Measurements from ENCODE around the gene APOA5. TPM values are rescaled to one million over a fixed set of nuclear protein-coding genes. Genes with fewer than 3 reads are reported as not detected.
A peak's percentile ranks its signal among the peaks of the same experiment; 100 is the strongest.

APOA5 gene
- total and polyA plus RNA-seq, 2 of the 13 experiments (the other 11 are each of a cell fraction or from before 2014, with no cell fraction given): 44.0 to 49.1 TPM

DNA sequence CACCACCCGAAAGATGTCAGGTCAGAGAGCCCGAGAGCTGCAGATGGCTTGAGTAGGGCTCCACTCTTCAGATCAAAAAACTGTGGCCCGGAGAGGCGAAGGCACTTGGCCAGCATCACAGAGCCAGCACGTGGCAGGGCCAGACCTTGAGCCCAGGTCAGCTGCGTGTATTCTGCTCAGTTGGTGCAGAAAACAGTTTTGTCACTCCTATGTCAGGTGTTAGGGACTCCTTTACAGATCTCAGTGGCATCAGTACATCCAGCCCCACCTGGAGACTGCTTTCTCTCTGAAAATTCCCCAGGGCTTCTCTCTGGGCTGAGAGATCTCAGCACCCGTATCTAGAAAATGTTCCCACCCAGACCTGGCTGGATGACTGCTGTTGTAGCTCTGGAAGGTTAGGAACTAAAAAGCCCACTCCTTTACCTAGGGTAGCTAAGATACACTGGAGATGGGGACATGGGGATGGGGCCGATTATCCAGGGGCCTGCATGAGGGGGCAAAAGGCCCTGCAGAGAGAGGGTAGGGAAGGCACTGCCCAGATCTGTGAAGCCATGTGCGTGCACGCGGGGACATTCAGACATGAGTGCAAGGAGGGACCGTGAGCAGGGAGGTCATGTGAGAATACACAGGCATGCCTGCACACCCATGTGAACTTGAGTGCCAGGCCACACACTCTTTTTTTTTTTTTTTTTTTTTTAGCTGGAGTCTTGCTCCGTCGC, 42.3 kb upstream of the APOA5 start (continued):
- peak; percentile 64; the same call in 1 of the 2 replicates for TF ChIP-seq MEIS2 (CRISPR knock-in tag; IDR thresholded peaks at IDR 0.05)
- 0 out of 2 replicates have a peak, but pooled peaks have one; percentile 13 for TF ChIP-seq ZNF652 (CRISPR knock-in tag; IDR thresholded peaks at IDR 0.05; ENCODE audit: borderline replicate concordance, low read depth)
- TF ChIP-seq AHR (CRISPR knock-in tag; IDR thresholded peaks at IDR 0.05): no peak
- no peak for TF ChIP-seq ZNF160 (CRISPR knock-in tag; IDR thresholded peaks at IDR 0.05)
- peak; percentile 44; the same call in 1 of the 2 replicates for TF ChIP-seq ZNF205 (CRISPR knock-in tag; IDR thresholded peaks at IDR 0.05)
- TF ChIP-seq ZNF12 (CRISPR knock-in tag; IDR thresholded peaks at IDR 0.05): no peak
- TF ChIP-seq, protein P1, sequence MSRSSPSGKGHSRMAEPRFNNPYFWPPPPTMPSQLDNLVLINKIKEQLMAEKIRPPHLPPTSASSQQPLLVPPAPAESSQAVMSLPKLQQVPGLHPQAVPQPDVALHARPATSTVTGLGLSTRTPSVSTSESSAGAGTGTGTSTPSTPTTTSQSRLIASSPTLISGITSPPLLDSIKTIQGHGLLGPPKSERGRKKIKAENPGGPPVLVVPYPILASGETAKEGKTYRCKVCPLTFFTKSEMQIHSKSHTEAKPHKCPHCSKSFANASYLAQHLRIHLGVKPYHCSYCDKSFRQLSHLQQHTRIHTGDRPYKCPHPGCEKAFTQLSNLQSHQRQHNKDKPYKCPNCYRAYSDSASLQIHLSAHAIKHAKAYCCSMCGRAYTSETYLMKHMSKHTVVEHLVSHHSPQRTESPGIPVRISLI (CRISPR knock-in tag; IDR thresholded peaks at IDR 0.05; ENCODE audit: borderline replicate concordance): peak; percentile 93
- TF ChIP-seq XBP1 (CRISPR knock-in tag; IDR thresholded peaks at IDR 0.05): no peak
- TF ChIP-seq, protein P2, sequence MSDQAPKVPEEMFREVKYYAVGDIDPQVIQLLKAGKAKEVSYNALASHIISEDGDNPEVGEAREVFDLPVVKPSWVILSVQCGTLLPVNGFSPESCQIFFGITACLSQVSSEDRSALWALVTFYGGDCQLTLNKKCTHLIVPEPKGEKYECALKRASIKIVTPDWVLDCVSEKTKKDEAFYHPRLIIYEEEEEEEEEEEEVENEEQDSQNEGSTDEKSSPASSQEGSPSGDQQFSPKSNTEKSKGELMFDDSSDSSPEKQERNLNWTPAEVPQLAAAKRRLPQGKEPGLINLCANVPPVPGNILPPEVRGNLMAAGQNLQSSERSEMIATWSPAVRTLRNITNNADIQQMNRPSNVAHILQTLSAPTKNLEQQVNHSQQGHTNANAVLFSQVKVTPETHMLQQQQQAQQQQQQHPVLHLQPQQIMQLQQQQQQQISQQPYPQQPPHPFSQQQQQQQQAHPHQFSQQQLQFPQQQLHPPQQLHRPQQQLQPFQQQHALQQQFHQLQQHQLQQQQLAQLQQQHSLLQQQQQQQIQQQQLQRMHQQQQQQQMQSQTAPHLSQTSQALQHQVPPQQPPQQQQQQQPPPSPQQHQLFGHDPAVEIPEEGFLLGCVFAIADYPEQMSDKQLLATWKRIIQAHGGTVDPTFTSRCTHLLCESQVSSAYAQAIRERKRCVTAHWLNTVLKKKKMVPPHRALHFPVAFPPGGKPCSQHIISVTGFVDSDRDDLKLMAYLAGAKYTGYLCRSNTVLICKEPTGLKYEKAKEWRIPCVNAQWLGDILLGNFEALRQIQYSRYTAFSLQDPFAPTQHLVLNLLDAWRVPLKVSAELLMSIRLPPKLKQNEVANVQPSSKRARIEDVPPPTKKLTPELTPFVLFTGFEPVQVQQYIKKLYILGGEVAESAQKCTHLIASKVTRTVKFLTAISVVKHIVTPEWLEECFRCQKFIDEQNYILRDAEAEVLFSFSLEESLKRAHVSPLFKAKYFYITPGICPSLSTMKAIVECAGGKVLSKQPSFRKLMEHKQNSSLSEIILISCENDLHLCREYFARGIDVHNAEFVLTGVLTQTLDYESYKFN (CRISPR knock-in tag; conservative IDR thresholded peaks at IDR 0.05): no peak; the same call in 1 of the 2 replicates
- TF ChIP-seq, protein P3, sequence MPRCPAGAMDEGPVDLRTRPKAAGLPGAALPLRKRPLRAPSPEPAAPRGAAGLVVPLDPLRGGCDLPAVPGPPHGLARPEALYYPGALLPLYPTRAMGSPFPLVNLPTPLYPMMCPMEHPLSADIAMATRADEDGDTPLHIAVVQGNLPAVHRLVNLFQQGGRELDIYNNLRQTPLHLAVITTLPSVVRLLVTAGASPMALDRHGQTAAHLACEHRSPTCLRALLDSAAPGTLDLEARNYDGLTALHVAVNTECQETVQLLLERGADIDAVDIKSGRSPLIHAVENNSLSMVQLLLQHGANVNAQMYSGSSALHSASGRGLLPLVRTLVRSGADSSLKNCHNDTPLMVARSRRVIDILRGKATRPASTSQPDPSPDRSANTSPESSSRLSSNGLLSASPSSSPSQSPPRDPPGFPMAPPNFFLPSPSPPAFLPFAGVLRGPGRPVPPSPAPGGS (CRISPR knock-in tag; IDR thresholded peaks at IDR 0.05): no peak
- TF ChIP-seq REPIN1 (CRISPR knock-in tag; IDR thresholded peaks at IDR 0.05; ENCODE audit: borderline replicate concordance, low read depth): peak; percentile 43
- no peak for TF ChIP-seq NFE2 (CRISPR knock-in tag; IDR thresholded peaks at IDR 0.05)
- TF ChIP-seq FOXC1 (CRISPR knock-in tag; IDR thresholded peaks at IDR 0.05; ENCODE audit: borderline replicate concordance): peak; percentile 47; the same call in 1 of the 2 replicates
- no peak for TF ChIP-seq ZNF484 (CRISPR knock-in tag; IDR thresholded peaks at IDR 0.05; ENCODE audit: borderline replicate concordance, low read depth)
- no peak for TF ChIP-seq SRSF9 (IDR thresholded peaks at IDR 0.05; ENCODE audit: borderline replicate concordance, insufficient read depth, low read depth, low read length, poor library complexity, severe bottlenecking)
- TF ChIP-seq HMG20B (CRISPR knock-in tag; conservative IDR thresholded peaks at IDR 0.05): 0 out of 2 replicates have a peak, but pooled peaks have one; percentile 7
- TF ChIP-seq, protein P4, sequence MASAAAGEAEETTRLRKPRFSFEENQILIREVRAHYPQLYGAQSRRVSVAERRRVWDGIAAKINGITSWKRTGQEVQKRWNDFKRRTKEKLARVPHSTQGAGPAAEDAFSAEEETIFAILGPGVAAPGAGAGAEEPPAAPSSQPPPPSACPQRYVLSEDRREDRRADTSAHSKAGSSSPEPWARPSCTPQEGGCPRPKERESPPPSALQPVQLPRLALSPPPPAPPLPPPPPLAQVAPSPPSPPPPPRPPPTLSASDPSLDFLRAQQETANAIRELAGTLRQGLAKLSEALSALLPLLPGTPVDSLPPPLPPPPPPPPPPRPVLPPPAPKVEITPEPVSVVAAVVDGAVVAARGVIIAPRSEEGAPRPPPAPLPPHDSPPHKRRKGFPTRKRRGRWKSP (CRISPR knock-in tag; IDR thresholded peaks at IDR 0.05): peak; percentile 75
- TF ChIP-seq ZNF75D (CRISPR knock-in tag; IDR thresholded peaks at IDR 0.05; ENCODE audit: borderline replicate concordance): no peak
- TF ChIP-seq ARID2 (CRISPR knock-in tag; IDR thresholded peaks at IDR 0.05; ENCODE audit: borderline replicate concordance): peak; percentile 33; the same call in 1 of the 2 replicates
- no peak for TF ChIP-seq TSC22D2 (CRISPR knock-in tag; IDR thresholded peaks at IDR 0.05; ENCODE audit: borderline replicate concordance)
- TF ChIP-seq NONO (IDR thresholded peaks at IDR 0.05): no peak
- TF ChIP-seq NONO (CRISPR knock-in tag; conservative IDR thresholded peaks at IDR 0.05): peak; percentile 66; the same call in 1 of the 2 replicates
- TF ChIP-seq CHD4 (IDR thresholded peaks at IDR 0.05; ENCODE audit: borderline replicate concordance, low read length): no peak

Measured in HepG2 (cell line).